ENCODE data around the gene C1orf21.

C1orf21 gene

GRCh38 chr1:184395937-184396480, 9.2 kb downstream of the C1orf21 start:
- no peak overlapping the region for H2AK5ac ChIP-seq (ENCODE audit: low read length)
- no peak overlapping the region for H3K18ac ChIP-seq (ENCODE audit: low read length)
- peaks cover 4% of the 10 kb centered on the region for H3K79me2 ChIP-seq (ENCODE audit: control insufficient read depth, insufficient read depth, low read length, poor library complexity)
- no peaks in the 10 kb centered on the region for H3K27me3 ChIP-seq (ENCODE audit: insufficient read depth, low read length)
- no peak overlapping the region for H2AFZ ChIP-seq (ENCODE audit: insufficient read depth, low read length, poor library complexity)
- no peak overlapping the region for H3K14ac ChIP-seq (ENCODE audit: low read length)
- no peak overlapping the region for H2BK5ac ChIP-seq (ENCODE audit: low read depth, low read length, poor library complexity)
- peak overlapping the region; percentile 40 for H3K4ac ChIP-seq (ENCODE audit: low read depth, low read length)
- no peak overlapping the region for H3K23ac ChIP-seq (ENCODE audit: low read length)
- H3K4me1 ChIP-seq (ENCODE audit: control insufficient read depth in 1 of 2, insufficient read depth in 2 of 2, low read length in 2 of 2), result peaks cover 11 to 17% of the 10 kb centered on the region in 2 experiments
- no peak overlapping the region for H3K9ac ChIP-seq (ENCODE audit: low read length)
- no peak overlapping the region for H3K4me3 ChIP-seq (ENCODE audit: low read depth, low read length)
- H3K27ac ChIP-seq (ENCODE audit: low read depth, low read length), result no peak overlapping the region
- H4K91ac ChIP-seq (ENCODE audit: low read depth, low read length), result no peak overlapping the region
- H2BK120ac ChIP-seq (ENCODE audit: insufficient read depth, low read length, poor library complexity), result no peak overlapping the region
- no peak overlapping the region for H2BK12ac ChIP-seq (ENCODE audit: low read length)
- H3K79me1 ChIP-seq (ENCODE audit: low read length), result peaks cover 3% of the 10 kb centered on the region
- H3K9me3 ChIP-seq (ENCODE audit: insufficient read depth, low read depth, low read length), result no peaks in the 10 kb centered on the region
- no CpG with 5 or more reads among the region's 2 CpGs for WGBS (ENCODE audit: extremely low coverage, insufficient coverage, insufficient read length)
- no peak for DNase-seq
- no peak overlapping the region for H3K4me2 ChIP-seq (ENCODE audit: low read length)
- no peak overlapping the region for H4K12ac ChIP-seq (ENCODE audit: low read depth, low read length)
- no peak overlapping the region for H4K8ac ChIP-seq (ENCODE audit: low read depth, low read length)
- no peaks in the 10 kb centered on the region for H3K36me3 ChIP-seq (ENCODE audit: control insufficient read depth in 1 of 2, insufficient read depth in 2 of 2, low read length in 2 of 2)

GRCh38 chr1:184399192-184399847, 12.5 kb downstream of the C1orf21 start:
- H3K4ac ChIP-seq (ENCODE audit: low read depth, low read length), result peak overlapping the region; percentile 79
- no peak overlapping the region for H3K4me3 ChIP-seq (ENCODE audit: low read depth, low read length)
- peak overlapping the region; percentile 46 for H2AK5ac ChIP-seq (ENCODE audit: low read length)
- H3K27me3 ChIP-seq (ENCODE audit: insufficient read depth, low read length), result no peaks in the 10 kb centered on the region
- H3K4me1 ChIP-seq (ENCODE audit: control insufficient read depth in 1 of 2, insufficient read depth in 2 of 2, low read length in 2 of 2), result peaks cover 4 to 9% of the 10 kb centered on the region in 2 experiments
- H4K91ac ChIP-seq (ENCODE audit: low read depth, low read length), result no peak overlapping the region
- H3K9ac ChIP-seq (ENCODE audit: low read length), result no peak overlapping the region
- H3K79me1 ChIP-seq (ENCODE audit: low read length), result peaks cover 2% of the 10 kb centered on the region
- DNase-seq, result no peak
- peak overlapping the region; percentile 54 for H4K8ac ChIP-seq (ENCODE audit: low read depth, low read length)
- WGBS (ENCODE audit: extremely low coverage, insufficient coverage, insufficient read length), result no CpG with 5 or more reads among the region's 5 CpGs
- no peak overlapping the region for H3K18ac ChIP-seq (ENCODE audit: low read length)
- H3K9me3 ChIP-seq (ENCODE audit: insufficient read depth, low read depth, low read length), result no peaks in the 10 kb centered on the region
- no peak overlapping the region for H3K14ac ChIP-seq (ENCODE audit: low read length)
- no peak overlapping the region for H2BK12ac ChIP-seq (ENCODE audit: low read length)
- no peak overlapping the region for H3K4me2 ChIP-seq (ENCODE audit: low read length)
- no peak overlapping the region for H3K27ac ChIP-seq (ENCODE audit: low read depth, low read length)
- H2AFZ ChIP-seq (ENCODE audit: insufficient read depth, low read length, poor library complexity), result peak overlapping the region; percentile 41
- peak overlapping the region; percentile 43 for H2BK120ac ChIP-seq (ENCODE audit: insufficient read depth, low read length, poor library complexity)
- peaks cover 5% of the 10 kb centered on the region for H3K79me2 ChIP-seq (ENCODE audit: control insufficient read depth, insufficient read depth, low read length, poor library complexity)
- H2BK5ac ChIP-seq (ENCODE audit: low read depth, low read length, poor library complexity), result no peak overlapping the region
- no peak overlapping the region for H4K12ac ChIP-seq (ENCODE audit: low read depth, low read length)
- H3K36me3 ChIP-seq (ENCODE audit: control insufficient read depth in 1 of 2, insufficient read depth in 2 of 2, low read length in 2 of 2), result no peaks in the 10 kb centered on the region
- H3K23ac ChIP-seq (ENCODE audit: low read length), result no peak overlapping the region

GRCh38 chr1:184403961-184404726, 17.3 kb downstream of the C1orf21 start:
- Histone ChIP-seq H2BK5ac (ENCODE audit: low read depth, low read length, poor library complexity) (no peak overlapping the region), H4K91ac (ENCODE audit: low read depth, low read length) (no peak overlapping the region), H3K9ac (ENCODE audit: low read length) (no peak overlapping the region), H3K23ac (ENCODE audit: low read length) (no peak overlapping the region), H3K27ac (ENCODE audit: low read depth, low read length) (no peak overlapping the region), H3K9me3 (ENCODE audit: insufficient read depth, low read depth, low read length) (no peaks in the 10 kb centered on the region), H2AFZ (ENCODE audit: insufficient read depth, low read length, poor library complexity) (no peak overlapping the region), H3K4me2 (ENCODE audit: low read length) (no peak overlapping the region), H3K36me3 (ENCODE audit: control insufficient read depth in 1 of 2, insufficient read depth in 2 of 2, low read length in 2 of 2) (no peaks in the 10 kb centered on the region), H4K12ac (ENCODE audit: low read depth, low read length) (no peak overlapping the region), H3K4me3 (ENCODE audit: low read depth, low read length) (no peak overlapping the region), H2BK120ac (ENCODE audit: insufficient read depth, low read length, poor library complexity) (no peak overlapping the region), H3K79me1 (ENCODE audit: low read length) (peaks cover 2% of the 10 kb centered on the region), H3K27me3 (ENCODE audit: insufficient read depth, low read length) (no peaks in the 10 kb centered on the region), H3K4ac (ENCODE audit: low read depth, low read length) (no peak overlapping the region), H3K4me1 (ENCODE audit: control insufficient read depth in 1 of 2, insufficient read depth in 2 of 2, low read length in 2 of 2) (peaks cover 0 to 4% of the 10 kb centered on the region in 2 experiments), H3K79me2 (ENCODE audit: control insufficient read depth, insufficient read depth, low read length, poor library complexity) (peaks cover 3% of the 10 kb centered on the region), H2BK12ac (ENCODE audit: low read length) (no peak overlapping the region), H2AK5ac (ENCODE audit: low read length) (no peak overlapping the region), H4K8ac (ENCODE audit: low read depth, low read length) (no peak overlapping the region), H3K14ac (ENCODE audit: low read length) (no peak overlapping the region), H3K18ac (ENCODE audit: low read length) (no peak overlapping the region)
- no CpG with 5 or more reads among the region's 3 CpGs for WGBS (ENCODE audit: extremely low coverage, insufficient coverage, insufficient read length)
- no peak for DNase-seq

GRCh38 chr1:184404727-184405027, 17.8 kb downstream of the C1orf21 start:
- no peak overlapping the region for H2AK5ac ChIP-seq (ENCODE audit: low read length)
- H3K4me1 ChIP-seq (ENCODE audit: control insufficient read depth in 1 of 2, insufficient read depth in 2 of 2, low read length in 2 of 2), result peaks cover 0 to 4% of the 10 kb centered on the region in 2 experiments
- no peak overlapping the region for H2BK12ac ChIP-seq (ENCODE audit: low read length)
- H3K79me2 ChIP-seq (ENCODE audit: control insufficient read depth, insufficient read depth, low read length, poor library complexity), result peaks cover 2% of the 10 kb centered on the region
- H3K27me3 ChIP-seq (ENCODE audit: insufficient read depth, low read length), result no peaks in the 10 kb centered on the region
- H2AFZ ChIP-seq (ENCODE audit: insufficient read depth, low read length, poor library complexity), result no peak overlapping the region
- no peak overlapping the region for H2BK5ac ChIP-seq (ENCODE audit: low read depth, low read length, poor library complexity)
- no peak overlapping the region for H3K4ac ChIP-seq (ENCODE audit: low read depth, low read length)
- H3K23ac ChIP-seq (ENCODE audit: low read length), result no peak overlapping the region
- H3K79me1 ChIP-seq (ENCODE audit: low read length), result peaks cover 2% of the 10 kb centered on the region
- H4K8ac ChIP-seq (ENCODE audit: low read depth, low read length), result no peak overlapping the region
- H3K4me2 ChIP-seq (ENCODE audit: low read length), result no peak overlapping the region
- no peak overlapping the region for H3K18ac ChIP-seq (ENCODE audit: low read length)
- no CpG with 5 or more reads among the region's 2 CpGs for WGBS (ENCODE audit: extremely low coverage, insufficient coverage, insufficient read length)
- H4K12ac ChIP-seq (ENCODE audit: low read depth, low read length), result no peak overlapping the region
- no peak overlapping the region for H4K91ac ChIP-seq (ENCODE audit: low read depth, low read length)
- no peak overlapping the region for H3K27ac ChIP-seq (ENCODE audit: low read depth, low read length)
- H3K9ac ChIP-seq (ENCODE audit: low read length), result no peak overlapping the region
- no peaks in the 10 kb centered on the region for H3K9me3 ChIP-seq (ENCODE audit: insufficient read depth, low read depth, low read length)
- no peak overlapping the region for H3K4me3 ChIP-seq (ENCODE audit: low read depth, low read length)
- no peak overlapping the region for H2BK120ac ChIP-seq (ENCODE audit: insufficient read depth, low read length, poor library complexity)
- DNase-seq, result no peak
- no peak overlapping the region for H3K14ac ChIP-seq (ENCODE audit: low read length)
- H3K36me3 ChIP-seq (ENCODE audit: control insufficient read depth in 1 of 2, insufficient read depth in 2 of 2, low read length in 2 of 2), result no peaks in the 10 kb centered on the region

All from trophoblast cell (in vitro differentiated cells and primary cell).